Stimulated activated CD4-positive, alpha-beta T cell treated with anti-CD3 and anti-CD28 coated beads, Interleukin-4, amount 100 ng/mL, for 4 hours (primary cell): ENCODE measurements around the gene NOXO1.
"Not testable (repeated sequence)": the region's sequence is repeated elsewhere in the genome, so short reads cannot be mapped to it uniquely, and the experiment has no call there.

Experiments
- DNase-seq, 2 experiments: peaks; one replicate each; pipeline ENCODE4 v3.0.0-alpha.2; 2020

Gene NOXO1

DNA sequence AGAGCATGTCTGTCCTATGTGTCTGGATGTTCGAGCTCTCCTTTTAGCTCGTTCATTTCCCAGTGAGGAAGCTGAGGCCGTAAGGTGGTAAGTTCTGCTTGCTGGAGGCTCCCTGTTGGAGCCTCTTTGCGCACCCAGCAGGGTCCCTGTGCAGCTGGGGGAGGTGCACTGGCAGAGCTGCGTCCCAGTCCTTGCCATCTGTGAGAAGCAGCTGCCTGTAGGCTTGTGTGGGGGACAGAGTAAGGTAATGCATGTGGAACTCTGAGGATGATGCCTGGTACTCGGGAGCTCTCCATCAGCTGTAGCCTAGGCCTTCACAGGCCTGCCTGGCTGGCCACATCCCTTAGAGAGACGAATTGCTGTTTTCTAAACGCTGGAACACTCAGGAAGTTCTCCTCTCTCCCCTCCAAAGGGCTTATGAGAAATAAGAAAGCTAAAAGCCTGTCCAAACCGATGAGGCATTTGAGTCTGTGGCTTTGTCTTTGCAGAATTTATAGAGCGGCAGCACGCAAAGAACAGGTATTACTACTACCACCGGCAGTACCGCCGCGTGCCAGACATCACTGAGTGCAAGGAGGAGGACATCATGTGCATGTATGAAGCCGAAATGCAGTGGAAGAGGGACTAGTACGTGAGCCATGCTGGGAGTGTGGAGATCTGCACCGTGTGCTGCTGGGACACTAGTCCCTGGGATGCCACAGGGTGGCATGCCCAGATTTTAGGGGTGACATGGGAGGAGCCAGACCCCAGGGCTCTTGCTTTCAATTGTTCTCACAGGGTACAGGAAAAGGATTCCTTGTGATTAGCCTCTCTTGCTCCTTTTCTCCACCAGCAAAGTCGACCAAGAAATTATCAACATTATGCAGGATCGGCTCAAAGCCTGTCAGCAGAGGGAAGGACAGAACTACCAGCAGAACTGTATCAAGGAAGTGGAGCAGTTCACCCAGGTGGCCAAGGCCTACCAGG is 20.3 kb downstream of the NOXO1 start:
- peak; percentile 30 to 50 for DNase-seq

DNA sequence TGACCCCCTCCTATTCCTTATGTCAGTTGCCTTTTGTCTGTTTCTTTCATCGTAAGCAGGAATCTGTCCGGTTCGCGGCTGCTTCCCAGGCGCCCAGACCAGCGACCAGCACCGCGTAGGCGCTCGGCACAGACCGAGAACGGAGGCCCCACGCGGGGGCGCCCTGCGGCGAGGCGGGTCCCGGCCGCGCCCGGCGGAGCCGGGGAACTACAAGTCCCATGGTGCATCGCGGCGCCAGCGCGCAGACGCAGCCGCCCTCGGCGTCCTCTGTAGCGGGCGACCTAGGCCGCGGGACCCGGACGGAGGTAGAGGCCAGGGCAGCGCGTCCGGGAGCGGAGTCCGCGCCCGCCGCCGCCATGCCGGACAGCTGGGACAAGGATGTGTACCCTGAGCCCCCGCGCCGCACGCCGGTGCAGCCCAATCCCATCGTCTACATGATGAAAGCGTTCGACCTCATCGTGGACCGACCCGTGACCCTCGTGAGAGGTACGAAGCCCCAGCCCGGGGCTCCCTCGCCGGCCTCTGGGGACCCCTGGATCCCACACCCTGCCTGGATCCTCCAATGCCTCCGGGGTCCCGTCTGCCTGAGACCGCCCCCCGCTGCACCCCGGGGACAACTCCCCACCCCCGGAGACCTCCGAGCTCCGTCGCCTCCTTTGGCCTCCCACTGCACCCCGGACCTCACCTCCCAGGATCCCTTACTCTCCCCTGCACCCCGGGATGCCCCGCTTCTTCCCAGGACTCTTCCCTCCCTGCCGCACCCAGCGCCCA is 21.8 kb downstream of the NOXO1 start, which contains the start of gene NDUFB10:
Gene NDUFB10 (plus strand): TSS at position 270 of the 771 bp plus-strand sequence. CDS start 87 bp downstream, at position 357.
- peak; percentile 87 to 95 for DNase-seq

DNA sequence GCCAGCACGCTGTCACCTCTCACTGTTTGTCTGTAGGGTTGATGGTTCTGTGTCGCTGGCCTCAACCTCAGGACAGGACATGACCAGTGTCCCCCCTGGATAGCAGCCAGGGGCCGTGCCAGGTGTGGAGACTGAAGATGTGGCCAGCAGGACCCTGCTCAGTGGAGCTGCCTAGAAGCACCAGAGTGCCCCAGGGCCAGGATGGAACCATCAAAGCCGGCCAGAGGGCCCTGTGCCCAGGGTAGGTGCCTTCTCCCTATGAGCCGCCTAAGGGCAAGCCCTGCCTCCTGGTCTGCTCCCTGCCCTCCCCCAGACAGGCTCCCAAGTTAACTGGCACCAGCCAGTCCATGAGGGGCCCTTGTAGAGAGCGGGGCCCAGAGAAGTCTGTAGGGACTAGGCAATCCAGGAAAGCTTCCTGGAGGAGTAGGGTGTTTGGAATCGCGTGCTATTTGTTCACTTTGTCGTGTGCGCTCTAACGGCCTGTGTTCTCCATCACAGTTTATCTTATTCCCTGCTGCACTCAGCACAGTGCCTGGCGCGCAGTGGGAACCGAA is 22.5 kb downstream of the NOXO1 start:
- DNase-seq: no peak

DNA sequence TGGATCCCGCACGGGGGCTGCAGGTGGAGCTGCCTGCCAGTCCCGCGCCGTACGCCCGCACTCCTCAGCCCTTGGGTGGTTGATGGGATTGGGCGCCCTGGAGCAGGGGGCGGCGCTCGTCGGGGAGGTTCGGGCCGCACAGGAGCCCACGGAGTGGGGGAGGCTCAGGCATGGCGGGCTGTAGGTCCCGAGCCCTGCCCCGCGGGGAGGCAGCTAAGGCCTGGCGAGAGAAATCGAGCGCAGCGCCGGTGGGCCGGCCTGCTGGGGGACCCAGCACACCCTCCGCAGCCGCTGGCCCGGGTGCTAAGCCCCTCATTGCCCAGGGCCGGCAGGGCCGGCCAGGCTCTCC is 23.2 kb downstream of the NOXO1 start:
- DNase-seq: not testable (repeated sequence)

DNA sequence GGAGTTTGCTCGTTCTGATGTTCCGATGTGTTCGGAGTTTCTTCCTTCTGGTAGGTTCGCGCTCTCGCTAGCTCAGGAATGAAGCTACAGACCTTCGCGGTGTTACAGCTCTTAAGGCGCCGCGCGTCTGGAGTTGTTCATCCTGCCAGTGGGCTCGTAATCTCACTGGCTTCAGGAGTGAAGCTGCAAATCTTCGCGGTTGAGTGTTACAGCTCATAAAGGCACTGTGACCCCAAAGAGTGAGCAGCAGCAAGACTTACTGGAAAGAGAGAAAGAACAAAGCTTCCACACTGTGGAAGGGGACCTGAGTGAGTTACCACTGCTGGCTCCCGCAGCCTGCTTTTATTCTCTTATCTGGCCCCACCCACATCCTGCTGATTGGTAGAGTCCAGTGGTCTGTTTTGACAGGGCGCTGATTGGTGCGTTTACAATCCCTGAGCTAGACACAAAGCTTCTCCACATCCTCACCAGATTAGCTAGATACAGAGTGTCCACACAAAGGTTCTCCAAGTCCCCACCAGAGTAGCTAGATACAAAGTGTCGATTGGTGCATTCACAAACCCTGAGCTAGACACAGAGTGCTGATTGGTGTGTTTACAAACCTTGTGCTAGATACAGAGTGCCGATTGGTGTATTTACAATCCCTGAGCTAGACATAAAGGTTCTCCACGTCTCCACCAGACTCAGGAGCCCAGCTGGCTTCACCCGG is 23.7 kb downstream of the NOXO1 start:
- DNase-seq: not testable (repeated sequence)

DNA sequence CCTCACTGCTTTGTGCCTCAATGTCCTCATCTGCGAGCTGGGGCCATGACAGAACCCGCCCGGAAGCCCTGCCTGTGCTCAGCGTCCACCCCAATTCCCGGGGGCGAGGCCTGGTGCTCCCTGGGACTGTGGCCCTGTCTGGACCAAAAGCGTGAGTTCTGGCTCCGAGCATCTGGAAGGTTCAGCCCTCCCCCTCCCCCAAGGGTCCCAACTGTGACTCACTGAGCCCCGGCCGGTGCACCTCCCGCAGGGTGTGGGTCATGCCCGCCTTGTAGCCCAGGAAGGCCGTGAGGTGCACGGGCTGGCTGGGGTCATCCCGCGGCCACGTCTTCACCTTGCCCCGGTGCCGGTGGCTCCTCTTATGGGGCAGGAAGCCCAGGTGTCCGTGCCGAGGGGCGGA is 27.5 kb downstream of the NOXO1 start:
- DNase-seq: no peak

DNA sequence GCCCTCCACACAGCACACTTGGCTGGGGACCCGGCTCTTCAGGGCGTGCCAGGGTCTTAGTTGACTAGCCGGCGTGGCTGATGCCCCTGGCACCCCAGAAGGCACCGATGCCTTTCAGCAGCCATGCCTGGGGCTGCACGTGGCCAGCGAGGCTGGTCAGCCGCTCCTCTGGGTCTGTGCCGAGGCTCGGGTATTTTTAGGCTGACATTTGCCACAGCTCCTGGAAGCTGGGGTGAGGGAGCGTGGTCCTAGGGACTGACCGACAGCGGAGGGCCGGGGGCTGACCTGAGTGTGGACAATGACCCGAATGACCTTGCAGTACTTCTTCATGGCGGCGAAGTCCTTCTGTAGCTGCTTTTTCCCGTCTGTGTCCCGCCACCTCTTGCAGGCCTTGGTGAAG is 30.7 kb downstream of the NOXO1 start:
- DNase-seq: no peak

DNA sequence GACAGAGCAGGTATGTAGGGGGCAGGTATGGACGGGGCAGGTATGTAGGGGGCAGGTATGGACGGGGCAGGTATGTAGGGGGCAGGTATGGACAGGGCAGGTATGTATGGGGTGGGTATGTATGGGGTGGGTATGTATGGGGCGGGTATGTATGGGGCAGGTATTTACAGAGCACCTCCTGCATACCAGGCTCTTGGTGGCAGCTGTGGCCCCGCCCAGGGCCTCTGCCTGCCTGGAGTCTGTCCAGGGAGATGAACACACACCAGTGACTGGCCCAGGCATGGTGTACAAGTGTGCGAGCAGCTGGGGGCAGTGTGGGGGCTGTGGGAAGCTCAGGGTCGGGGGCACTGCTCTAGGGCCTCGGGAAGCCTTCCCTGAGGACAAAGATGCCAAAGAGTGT is 31.2 kb downstream of the NOXO1 start:
- no peak for DNase-seq

DNA sequence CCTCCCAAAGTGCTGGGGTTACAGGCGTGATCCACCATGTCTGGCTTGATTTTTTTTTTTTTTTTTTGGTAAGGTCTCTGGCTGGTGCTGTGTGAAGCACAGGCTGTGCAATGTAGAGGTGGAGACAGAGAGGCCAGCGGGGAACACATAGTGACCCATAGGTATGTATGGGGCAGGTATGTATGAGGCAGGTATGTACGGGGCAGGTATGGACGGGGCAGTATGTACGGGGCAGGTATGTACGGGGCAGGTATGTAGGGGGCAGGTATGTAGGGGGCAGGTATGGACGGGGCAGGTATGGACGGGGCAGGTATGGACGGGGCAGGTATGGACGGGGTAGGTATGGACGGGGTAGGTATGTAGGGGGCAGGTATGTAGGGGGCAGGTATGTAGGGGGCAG is 31.8 kb downstream of the NOXO1 start:
- no peak for DNase-seq

DNA sequence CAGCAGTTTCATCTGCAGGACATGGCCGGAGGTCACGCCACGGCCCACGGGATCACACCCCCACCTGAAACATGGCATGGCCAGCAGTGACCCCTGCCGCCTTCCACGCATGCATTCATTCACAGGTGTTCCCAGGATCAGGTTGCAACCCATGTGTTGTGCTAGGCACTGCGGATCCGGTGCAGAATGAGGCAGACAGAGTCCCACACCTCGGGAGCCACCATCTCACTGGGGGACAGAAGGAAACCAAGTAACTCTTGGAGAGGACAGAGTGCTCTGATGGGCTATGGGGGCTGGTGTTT is 33.9 kb downstream of the NOXO1 start:
- DNase-seq: no peak

DNA sequence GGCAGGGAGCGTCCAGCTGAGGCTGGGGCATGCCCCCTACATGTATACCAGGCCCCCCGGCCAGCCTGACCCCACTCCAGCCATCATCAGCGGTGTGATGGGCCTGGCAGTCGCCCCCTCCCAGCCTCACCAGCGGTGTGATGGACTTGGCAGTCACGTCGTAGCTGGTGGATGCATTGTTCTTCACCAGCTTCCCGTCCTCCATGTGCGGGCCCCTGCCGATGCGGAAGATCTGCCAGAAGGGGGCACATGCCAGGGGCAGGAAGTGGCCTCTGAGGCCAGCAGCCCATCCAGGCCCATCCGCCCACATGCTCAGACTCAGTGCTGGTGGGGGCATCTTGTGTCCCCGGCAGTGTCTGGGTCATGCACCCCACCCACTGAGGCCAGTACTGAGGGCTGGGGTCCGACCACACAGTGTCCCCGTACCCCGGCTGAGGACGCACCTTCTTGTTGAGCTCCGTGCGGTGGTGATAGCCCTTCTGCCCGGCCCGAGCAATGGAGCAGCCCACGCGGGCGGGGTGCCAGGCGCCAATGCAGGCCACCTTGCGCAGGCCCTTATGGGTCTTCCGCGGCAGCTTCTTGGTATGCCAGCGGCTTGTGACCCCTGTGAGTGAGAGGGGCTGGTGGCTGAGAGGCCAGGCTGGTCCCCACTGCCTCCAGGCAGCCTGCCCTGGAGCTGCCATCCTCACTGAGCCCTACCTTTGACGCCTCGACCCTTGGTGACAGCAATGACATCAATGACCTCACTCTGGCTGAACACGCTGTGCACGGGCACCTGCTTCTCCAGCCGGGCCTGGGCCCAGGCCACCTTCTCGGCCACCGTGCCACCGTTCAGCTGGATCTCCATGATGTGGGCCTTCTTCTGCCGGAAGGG is 34.5 kb downstream of the NOXO1 start:
- no peak for DNase-seq

DNA sequence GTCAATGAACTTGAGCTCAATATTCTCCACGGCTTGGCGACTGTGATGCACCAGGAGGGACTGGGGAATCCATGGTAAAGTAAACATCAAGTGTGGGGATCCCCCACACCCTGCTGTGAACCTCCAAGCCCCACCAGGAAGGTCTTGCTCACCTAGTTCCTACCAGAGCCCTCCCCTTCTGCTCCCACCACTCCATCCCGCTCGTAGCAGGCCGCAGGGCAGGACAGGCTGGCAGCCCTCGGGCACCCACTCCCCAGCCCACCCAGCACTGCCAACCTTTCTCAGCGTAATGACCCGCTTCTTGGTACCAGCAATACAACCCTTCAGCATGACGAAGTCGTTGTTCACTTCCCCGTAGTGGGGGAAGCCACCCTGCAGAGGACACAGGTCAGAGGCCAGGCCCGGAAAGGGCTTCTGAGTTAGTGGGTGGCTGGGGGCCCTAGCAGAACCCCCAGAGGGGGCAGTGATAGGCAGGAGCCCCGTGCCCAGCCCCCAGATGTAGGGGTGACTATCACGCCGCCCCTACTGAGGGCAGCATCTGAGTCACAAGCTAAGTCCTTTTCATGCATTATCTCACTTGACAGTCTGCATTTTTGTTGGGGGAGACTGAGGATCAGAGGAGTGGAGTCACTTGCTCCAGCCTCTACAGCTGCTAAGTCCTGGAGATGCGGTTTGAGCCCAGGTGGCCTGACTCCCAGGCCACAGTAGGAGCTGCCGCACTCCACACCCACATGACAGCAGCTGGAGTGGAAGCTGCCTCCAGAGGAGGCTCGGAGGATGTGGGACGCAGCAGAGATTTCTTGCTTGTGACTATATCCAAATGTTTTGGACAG is 35.5 kb downstream of the NOXO1 start:
- no peak for DNase-seq

DNA sequence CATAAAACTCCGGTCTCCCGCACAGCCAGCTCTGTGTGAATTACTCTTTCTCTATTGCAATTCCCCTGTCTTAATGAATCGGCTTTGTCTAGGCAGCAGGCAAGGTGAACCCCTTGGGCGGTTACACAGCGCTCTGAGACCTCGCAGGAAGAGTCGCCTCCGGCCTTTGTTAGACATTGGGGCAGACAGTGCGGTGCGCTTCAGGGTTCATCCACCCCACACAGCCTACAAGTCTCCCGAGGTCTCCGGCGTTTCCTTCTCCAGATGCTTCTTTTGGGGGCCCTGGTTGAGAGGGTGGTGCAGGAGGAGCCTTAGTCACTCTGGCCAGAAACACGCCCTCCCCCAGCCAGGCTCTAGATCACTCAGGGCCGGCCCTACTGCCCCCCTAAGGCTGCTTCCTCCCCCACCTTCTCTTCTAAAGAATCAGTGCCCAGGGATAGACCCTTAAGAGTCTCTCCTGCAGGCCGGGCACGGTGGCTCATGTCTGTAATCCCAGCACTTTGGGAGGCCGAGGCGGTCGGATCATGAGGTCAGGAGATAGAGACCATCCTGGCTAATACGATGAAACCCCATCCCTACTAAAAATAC is 36.6 kb downstream of the NOXO1 start:
- DNase-seq: no peak

DNA sequence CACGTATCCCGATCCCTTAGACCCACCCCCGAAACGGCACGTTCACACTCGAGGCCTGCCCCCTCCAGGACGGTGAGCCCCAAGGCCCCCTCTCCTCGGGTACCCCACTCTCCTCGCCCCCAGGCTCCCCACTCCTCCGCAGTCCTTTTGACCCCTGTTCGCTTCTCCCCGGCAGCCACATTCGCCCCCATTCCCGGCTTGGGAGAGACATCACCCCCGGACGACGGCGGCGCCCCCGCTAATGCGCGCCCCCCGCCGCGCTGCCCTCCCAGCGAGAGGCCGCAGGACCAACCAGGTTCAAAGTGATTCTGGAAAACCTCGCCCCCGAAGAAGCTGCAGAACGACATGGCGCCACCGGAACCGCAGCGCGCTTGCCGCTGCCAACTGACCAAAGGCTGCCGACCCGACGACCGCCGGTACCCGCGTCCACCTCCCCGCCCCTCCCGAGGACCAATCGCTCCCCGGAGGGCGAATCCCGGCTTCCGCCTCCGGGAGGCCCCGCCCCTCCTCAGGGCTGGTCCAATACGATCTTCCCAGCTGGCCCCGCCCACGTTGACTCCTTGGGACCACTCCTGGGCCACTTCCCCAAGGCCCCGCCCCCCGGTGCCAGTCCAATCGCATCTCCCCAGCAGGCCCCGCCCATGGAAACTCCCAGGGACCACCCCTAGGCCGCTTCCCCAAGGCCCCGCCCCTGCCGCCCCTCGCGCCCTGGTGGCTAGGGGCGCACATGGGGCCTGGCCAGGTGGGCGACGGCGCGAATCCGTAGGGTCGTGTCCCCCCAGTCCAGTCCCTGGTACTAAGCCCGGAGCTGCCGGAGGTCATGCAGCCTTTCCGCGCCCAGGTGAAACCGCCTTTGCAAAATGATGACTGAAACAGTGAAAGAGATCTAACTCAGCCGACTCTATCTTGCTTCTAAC is 38.2 kb downstream of the NOXO1 start, which contains the start of gene MSRB1:
Gene MSRB1 (minus strand): TSS at position 390 of the 917 bp plus-strand sequence. CDS start 43 bp downstream, at position 347.
- DNase-seq: peak; percentile 98 to 99

DNA sequence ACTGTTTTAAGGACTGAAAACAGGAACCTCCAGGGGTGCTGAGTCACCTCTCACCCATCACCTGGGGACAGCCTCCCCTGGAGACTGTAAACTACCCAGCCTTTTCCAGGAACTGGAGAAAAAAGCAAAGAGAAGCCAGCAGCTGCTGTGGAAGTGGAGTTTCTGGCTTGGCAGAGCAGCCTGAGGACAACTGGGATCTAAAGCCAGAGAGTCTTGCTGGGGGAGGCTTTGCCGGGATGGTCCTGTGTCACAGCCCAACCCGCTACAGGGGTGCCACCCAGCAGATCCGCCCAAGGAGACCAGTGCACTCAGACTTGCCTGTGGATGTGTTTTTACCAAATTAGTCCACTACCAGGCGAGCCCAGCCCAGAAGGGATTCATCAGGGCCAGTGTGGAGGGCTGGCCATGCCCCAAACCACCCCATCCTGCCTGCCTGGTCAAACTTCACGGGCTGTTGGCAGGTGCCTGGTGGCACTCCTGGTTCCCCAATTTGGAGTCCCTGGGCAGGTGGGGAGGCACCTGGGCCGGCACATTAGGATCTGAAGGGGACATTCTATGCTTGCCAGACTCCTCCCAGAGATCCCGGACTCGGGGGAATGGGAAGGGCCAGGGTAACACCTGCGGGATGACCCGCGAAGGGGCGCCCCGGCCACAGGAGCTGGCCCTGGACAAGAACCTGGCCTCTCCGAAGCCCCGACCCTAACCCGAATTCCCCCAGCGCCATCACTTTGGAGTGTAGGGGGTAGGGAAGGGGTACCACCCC is 39.0 kb downstream of the NOXO1 start:
- no peak for DNase-seq

DNA sequence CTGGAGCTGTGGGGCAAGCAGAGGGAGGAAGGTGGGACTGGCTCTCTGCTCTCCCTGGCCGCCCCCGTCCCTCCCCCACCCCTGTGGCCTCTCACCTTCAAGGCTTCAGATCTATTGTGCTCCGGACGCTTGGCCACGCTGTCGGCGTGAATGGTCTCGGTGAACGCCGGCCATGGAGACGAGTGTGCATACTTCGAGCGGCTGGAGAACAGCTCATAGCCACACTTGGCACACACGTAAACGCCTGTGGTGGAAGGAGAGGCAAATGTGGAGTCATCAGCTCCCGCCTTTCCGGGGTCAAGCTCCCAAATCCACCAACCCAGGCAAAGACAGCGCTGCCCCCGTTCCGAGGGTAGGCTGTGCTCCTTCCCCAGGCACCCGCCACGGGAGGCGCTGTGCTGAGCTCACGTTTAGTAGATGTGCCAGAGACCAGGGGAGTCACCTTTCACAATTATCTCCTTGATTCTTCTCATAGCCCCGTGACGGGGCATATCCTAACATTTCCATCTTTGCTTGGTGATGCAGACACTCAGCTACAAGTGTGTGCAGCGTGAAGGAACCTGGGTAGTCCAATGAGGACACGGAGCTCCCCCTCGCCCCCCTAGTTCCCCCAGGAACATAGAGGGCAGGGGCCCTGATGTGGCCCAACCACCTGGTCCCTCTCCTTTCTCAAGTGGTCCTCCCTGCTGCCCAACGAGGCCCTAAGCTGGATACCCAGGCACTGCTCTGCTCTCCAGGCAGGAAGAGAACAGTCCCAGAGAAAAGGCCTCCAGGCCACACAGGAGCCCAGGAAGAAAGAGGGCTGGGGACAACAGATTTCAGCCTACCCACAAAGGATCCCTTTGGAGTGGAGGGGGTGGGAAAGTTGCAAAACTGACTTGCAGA is 39.9 kb downstream of the NOXO1 start:
- DNase-seq: no peak
